Mesenchymal stem cell (in vitro differentiated cells and primary cell): Measurements from ENCODE around the gene DENND2C.

Experiments
- DNase-seq: peaks from one replicate; pipeline ENCODE4 v3.0.0-alpha.2; 2013
- H2AFZ ChIP-seq: one replicate; pipeline ENCODE4 v1.6.1; 2013; ENCODE audit warnings: low read depth, mild to moderate bottlenecking, control low read depth, inconsistent platforms, low read length, moderate library complexity
- H2AK5ac ChIP-seq: 2 replicates; pipeline ENCODE4 v1.6.1; 2013; ENCODE audit warnings: low read length, moderate library complexity, mild to moderate bottlenecking, inconsistent platforms; ENCODE audit not compliant: severe bottlenecking
- H2BK120ac ChIP-seq: one replicate; pipeline ENCODE4 v1.6.1; 2013; ENCODE audit warnings: low read depth, mild to moderate bottlenecking, inconsistent platforms, low read length, moderate library complexity
- H2BK12ac ChIP-seq, 2 experiments: one replicate each; pipeline ENCODE4 v1.6.1; 2013; ENCODE audit warnings: inconsistent platforms in 2 of 2, low read length in 2 of 2, mild to moderate bottlenecking in 2 of 2, moderate library complexity in 2 of 2, control low read depth in 1 of 2
- H2BK15ac ChIP-seq: one replicate; pipeline ENCODE4 v1.6.1; 2013; ENCODE audit warnings: mild to moderate bottlenecking, low read depth, inconsistent platforms; ENCODE audit not compliant: poor library complexity, severe bottlenecking
- H2BK5ac ChIP-seq: 2 replicates; pipeline ENCODE4 v1.6.1; 2013; ENCODE audit warnings: low read depth, mild to moderate bottlenecking, low read length, control low read depth, inconsistent platforms; ENCODE audit not compliant: poor library complexity, severe bottlenecking
- H3K14ac ChIP-seq, 2 experiments: one replicate each; pipeline ENCODE4 v1.6.1; 2013; ENCODE audit warnings: inconsistent platforms in 2 of 2, low read length in 2 of 2, control low read depth in 1 of 2, mild to moderate bottlenecking in 1 of 2, moderate library complexity in 1 of 2
- H3K18ac ChIP-seq, 2 experiments: one replicate each; pipeline ENCODE4 v1.6.1; 2013; ENCODE audit warnings: inconsistent platforms in 2 of 2, low read length in 2 of 2, control low read depth in 1 of 2, low read depth in 1 of 2, mild to moderate bottlenecking in 1 of 2
- H3K23ac ChIP-seq, 2 experiments: one replicate each; pipeline ENCODE4 v1.6.1; 2013; ENCODE audit warnings: inconsistent platforms in 2 of 2, low read length in 2 of 2, mild to moderate bottlenecking in 2 of 2, moderate library complexity in 2 of 2, control low read depth in 1 of 2
- H3K27ac ChIP-seq: 2 replicates; pipeline ENCODE4 v1.5.1; 2013; ENCODE audit warnings: mild to moderate bottlenecking, moderate library complexity, low read length, control low read depth, inconsistent platforms; ENCODE audit not compliant: poor library complexity, severe bottlenecking
- H3K27me3 ChIP-seq, 2 experiments: 2 replicates each; pipeline versions ENCODE4 v1.6.1 to v1.7.0; 2013; ENCODE audit warnings: low read length in 2 of 2, mild to moderate bottlenecking in 2 of 2, moderate library complexity in 2 of 2, control low read depth in 1 of 2, inconsistent platforms in 1 of 2; ENCODE audit not compliant: control insufficient read depth in 1 of 2, insufficient read depth in 1 of 2
- H3K36me3 ChIP-seq, 2 experiments: 2 replicates each; pipeline versions ENCODE4 v1.6.1 to v1.7.0; 2013; ENCODE audit warnings: low read length in 2 of 2, control low read depth in 1 of 2, inconsistent platforms in 1 of 2, low read depth in 1 of 2, mild to moderate bottlenecking in 1 of 2; ENCODE audit not compliant: insufficient read depth in 2 of 2, control insufficient read depth in 1 of 2
- H3K4ac ChIP-seq, 2 experiments: one replicate each; pipeline ENCODE4 v1.6.1; 2013; ENCODE audit warnings: inconsistent platforms in 2 of 2, low read length in 2 of 2, mild to moderate bottlenecking in 2 of 2, moderate library complexity in 2 of 2, control low read depth in 1 of 2, low read depth in 1 of 2
- H3K4me1 ChIP-seq: 2 replicates; pipeline ENCODE4 v1.6.1; 2013; ENCODE audit warnings: low read depth, low read length, control low read depth; ENCODE audit not compliant: control insufficient read depth, insufficient read depth
- H3K4me2 ChIP-seq: 2 replicates; pipeline ENCODE4 v1.6.1; 2013; ENCODE audit warnings: low read length, mild to moderate bottlenecking, inconsistent platforms; ENCODE audit not compliant: poor library complexity, severe bottlenecking
- H3K4me3 ChIP-seq, 2 experiments: 2 replicates each; pipeline versions ENCODE4 v1.5.1 to v1.7.0; 2013; ENCODE audit warnings: low read length in 2 of 2, mild to moderate bottlenecking in 2 of 2, control low read depth in 1 of 2, low read depth in 1 of 2; ENCODE audit not compliant: insufficient read depth in 1 of 2
- H3K79me1 ChIP-seq: replicated peaks from 2 replicates; pipeline ENCODE4 v1.6.1; 2013; ENCODE audit warnings: mild to moderate bottlenecking, control low read depth, low read length, inconsistent platforms; ENCODE audit not compliant: poor library complexity, severe bottlenecking
- H3K9ac ChIP-seq: 2 replicates; pipeline ENCODE4 v1.7.0; 2013; ENCODE audit warnings: mild to moderate bottlenecking, low read length, moderate library complexity
- H3K9me3 ChIP-seq: 2 replicates; pipeline ENCODE4 v1.7.0; 2013; ENCODE audit warnings: mild to moderate bottlenecking, low read length; ENCODE audit not compliant: control insufficient read depth
- H4K8ac ChIP-seq: one replicate; pipeline ENCODE4 v1.6.1; 2013; ENCODE audit warnings: inconsistent platforms, mild to moderate bottlenecking, low read length, moderate library complexity
- H4K91ac ChIP-seq: one replicate; pipeline ENCODE4 v1.6.1; 2013; ENCODE audit warnings: mild to moderate bottlenecking, low read length, inconsistent platforms
- whole genome bisulfite sequencing: methylation state at CpG from one replicate; pipeline ENCODE4 v1.1.7; 2013; ENCODE audit warnings: mixed read lengths; 5-methylcytosine and 5-hydroxymethylcytosine counted together

DENND2C gene

GRCh38 chr1:114547076-114547475, 122.8 kb downstream of the DENND2C start:
- DNase-seq, result no peak
- no peak overlapping the region for H3K18ac ChIP-seq
- no peak overlapping the region for H2BK15ac ChIP-seq
- H3K9ac ChIP-seq, result no peak overlapping the region
- no peak overlapping the region for H3K4ac ChIP-seq
- no peak overlapping the region for H2BK120ac ChIP-seq
- no peaks in the 10 kb centered on the region for H3K36me3 ChIP-seq
- no peaks in the 10 kb centered on the region for H3K4me1 ChIP-seq
- H3K27me3 ChIP-seq, result no peaks in the 10 kb centered on the region
- WGBS, result no CpG with 5 or more reads among the region's 1 CpG
- no peaks in the 10 kb centered on the region for H3K9me3 ChIP-seq
- no peak overlapping the region for H2BK12ac ChIP-seq
- no peaks in the 10 kb centered on the region for H3K79me1 ChIP-seq
- H3K23ac ChIP-seq, result no peak overlapping the region
- H2AK5ac ChIP-seq, result no peak overlapping the region
- H3K4me3 ChIP-seq, result no peak overlapping the region
- no peak overlapping the region for H3K4me2 ChIP-seq
- H3K27ac ChIP-seq, result no peak overlapping the region
- H4K91ac ChIP-seq, result no peak overlapping the region
- no peak overlapping the region for H2AFZ ChIP-seq
- no peak overlapping the region for H4K8ac ChIP-seq
- H3K14ac ChIP-seq, result no peak overlapping the region
- no peak overlapping the region for H2BK5ac ChIP-seq

DNA sequence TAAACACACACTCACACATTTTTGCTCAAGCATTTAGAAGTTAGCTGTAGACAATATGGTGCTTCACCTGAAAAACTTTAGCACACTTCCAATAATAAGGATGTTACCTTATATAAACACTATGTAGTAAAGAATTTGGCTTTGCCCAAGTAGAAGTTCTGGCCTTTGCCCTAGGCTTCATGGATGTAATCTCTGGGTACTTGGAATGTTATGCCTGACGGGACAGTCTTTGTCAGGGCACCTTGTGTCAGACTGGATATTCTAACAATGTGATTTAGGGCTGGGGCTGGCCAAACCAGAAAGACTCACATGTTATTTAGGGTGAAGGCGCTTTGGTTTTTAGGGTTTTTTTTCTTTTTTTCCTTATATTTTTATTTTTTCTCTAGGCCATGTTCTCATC, 124.1 kb downstream of the DENND2C start:
- Histone ChIP-seq H3K18ac (no peak overlapping the region), H3K23ac (no peak overlapping the region), H3K9ac (no peak overlapping the region), H3K4me3 (no peak overlapping the region), H3K4ac (no peak overlapping the region), H3K9me3 (no peaks in the 10 kb centered on the region), H2BK5ac (no peak overlapping the region), H2BK120ac (no peak overlapping the region), H2BK12ac (no peak overlapping the region), H3K4me1 (no peaks in the 10 kb centered on the region), H3K27ac (no peak overlapping the region), H4K91ac (no peak overlapping the region), H2AFZ (no peak overlapping the region), H3K4me2 (no peak overlapping the region), H3K36me3 (no peaks in the 10 kb centered on the region), H3K27me3 (no peaks in the 10 kb centered on the region), H4K8ac (no peak overlapping the region), H3K79me1 (no peaks in the 10 kb centered on the region), H2BK15ac (no peak overlapping the region), H2AK5ac (no peak overlapping the region), H3K14ac (no peak overlapping the region)
- 88% methylated on average over 1 of the region's 2 CpGs for WGBS
- DNase-seq, result no peak

DNA sequence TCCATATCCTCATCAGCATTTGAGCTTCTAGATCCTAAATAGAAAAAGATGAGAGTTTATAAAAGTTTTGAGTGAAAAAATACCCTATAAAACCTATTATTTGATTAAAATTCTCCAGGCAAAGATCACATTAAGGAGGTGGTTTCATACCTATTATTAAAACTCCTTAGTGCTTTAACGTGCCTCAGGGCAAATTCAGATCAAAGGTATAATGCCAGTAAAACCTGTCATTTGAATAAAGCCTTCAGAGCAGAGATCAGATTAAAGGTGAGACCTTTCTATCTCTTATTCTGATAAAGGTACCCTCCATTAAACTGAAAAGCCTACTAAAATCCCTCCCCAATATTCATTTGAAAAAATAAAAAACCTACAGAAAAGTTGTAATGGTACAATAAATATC, 124.5 kb downstream of the DENND2C start:
- Histone ChIP-seq H3K9ac (no peak overlapping the region), H2AK5ac (no peak overlapping the region), H3K23ac (no peak overlapping the region), H2AFZ (no peak overlapping the region), H3K4me2 (no peak overlapping the region), H2BK15ac (no peak overlapping the region), H3K27ac (no peak overlapping the region), H3K14ac (no peak overlapping the region), H2BK12ac (no peak overlapping the region), H2BK120ac (no peak overlapping the region), H3K18ac (no peak overlapping the region), H3K4me1 (no peaks in the 10 kb centered on the region), H4K91ac (no peak overlapping the region), H3K27me3 (no peaks in the 10 kb centered on the region), H3K9me3 (no peaks in the 10 kb centered on the region), H3K4me3 (no peak overlapping the region), H2BK5ac (no peak overlapping the region), H3K36me3 (no peaks in the 10 kb centered on the region), H3K79me1 (no peaks in the 10 kb centered on the region), H3K4ac (no peak overlapping the region), H4K8ac (no peak overlapping the region)
- DNase-seq, result no peak
- WGBS, result no CpG with 5 or more reads among the region's 1 CpG

GRCh38 chr1:114540821-114541220, 129.0 kb downstream of the DENND2C start:
- peaks cover 0 to 5% of the 10 kb centered on the region in 2 experiments for H3K27me3 ChIP-seq
- no peak for DNase-seq
- no peak overlapping the region for H3K14ac ChIP-seq
- no peak overlapping the region for H2BK15ac ChIP-seq
- H3K23ac ChIP-seq, result no peak overlapping the region
- H3K36me3 ChIP-seq, result no peaks in the 10 kb centered on the region
- no peak overlapping the region for H3K18ac ChIP-seq
- no peak overlapping the region for H3K9ac ChIP-seq
- no peaks in the 10 kb centered on the region for H3K4me1 ChIP-seq
- H3K9me3 ChIP-seq, result no peaks in the 10 kb centered on the region
- no peak overlapping the region for H2BK120ac ChIP-seq
- no peak overlapping the region for H4K8ac ChIP-seq
- H2AK5ac ChIP-seq, result no peak overlapping the region
- no peak overlapping the region for H2AFZ ChIP-seq
- no peak overlapping the region for H3K4me2 ChIP-seq
- H4K91ac ChIP-seq, result no peak overlapping the region
- H3K4ac ChIP-seq, result no peak overlapping the region
- WGBS, result 72% methylated on average over 5 of the region's 6 CpGs
- no peak overlapping the region for H3K4me3 ChIP-seq
- no peak overlapping the region for H3K27ac ChIP-seq
- no peak overlapping the region for H2BK12ac ChIP-seq
- no peaks in the 10 kb centered on the region for H3K79me1 ChIP-seq
- H2BK5ac ChIP-seq, result no peak overlapping the region
